Limb (tissue), 2 donors: ENCODE results near the gene NCKAP1.
A peak's percentile ranks its signal among the peaks of the same experiment; 100 is the strongest.
"Not testable (repeated sequence)": the region's sequence is repeated elsewhere in the genome, so short reads cannot be mapped to it uniquely, and the experiment has no call there.

ENCODE experiments used
- DNase-seq, 2 donors: peaks; one replicate each; pipeline ENCODE4 v3.0.0-alpha.2; 2016; ENCODE audit errors: extremely low spot score in 2 of 2

The NCKAP1 gene

DNA sequence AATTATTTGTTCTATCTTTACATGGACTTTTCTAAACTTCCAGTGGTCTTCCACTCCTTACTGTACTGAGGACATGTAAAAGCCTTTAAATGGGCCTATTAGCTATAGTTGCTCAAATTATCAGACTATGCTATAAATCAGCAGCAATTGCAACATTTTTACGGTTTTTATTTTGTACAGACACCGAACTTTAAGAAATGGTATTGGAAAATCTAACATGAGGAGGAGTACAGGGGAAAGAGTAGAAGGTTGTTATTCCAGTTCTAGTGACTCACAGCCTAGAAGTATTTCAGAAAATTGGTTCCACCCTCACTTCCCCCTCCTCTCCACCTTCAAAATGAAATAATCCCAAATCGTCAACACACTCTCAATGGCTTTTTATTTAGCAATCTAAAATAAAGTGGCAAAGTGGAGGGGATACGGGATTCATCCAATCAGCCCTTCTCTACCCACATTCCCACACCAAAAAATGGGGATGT is 1.1 kb downstream of the NCKAP1 start:
- DNase-seq, result no peak

DNA sequence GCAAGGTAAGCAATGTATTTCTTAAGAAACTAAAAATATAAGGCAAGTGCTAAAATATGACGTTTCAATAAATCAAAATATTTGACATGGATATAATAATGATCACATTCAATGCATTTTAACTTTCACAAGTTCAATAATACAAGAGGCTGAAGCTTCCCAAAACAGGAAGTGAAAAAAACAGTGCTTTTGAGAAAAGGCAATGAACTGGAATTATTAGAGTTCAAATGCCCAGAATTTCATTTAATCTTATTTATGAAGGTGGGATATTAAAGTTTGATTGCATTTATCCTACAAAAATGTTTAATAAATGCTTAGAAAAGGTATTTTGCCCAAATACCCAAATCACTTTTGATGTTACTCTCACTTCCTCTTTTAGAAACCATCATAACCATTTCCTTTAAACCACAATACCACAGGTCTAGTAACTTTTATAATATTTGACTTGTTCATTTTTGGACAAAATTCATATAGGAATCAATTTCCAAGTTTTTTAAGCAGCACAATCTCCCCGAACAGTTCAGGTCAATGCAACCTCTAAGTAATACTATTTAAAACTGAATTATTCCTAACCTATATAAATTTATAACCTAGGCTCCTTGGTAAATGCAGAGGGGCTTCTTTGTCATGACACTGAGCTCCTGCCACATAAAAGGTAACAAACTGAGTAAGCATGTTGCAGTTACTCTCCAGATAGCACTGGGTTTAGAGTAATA is 2.1 kb downstream of the NCKAP1 start:
- no peak for DNase-seq

DNA sequence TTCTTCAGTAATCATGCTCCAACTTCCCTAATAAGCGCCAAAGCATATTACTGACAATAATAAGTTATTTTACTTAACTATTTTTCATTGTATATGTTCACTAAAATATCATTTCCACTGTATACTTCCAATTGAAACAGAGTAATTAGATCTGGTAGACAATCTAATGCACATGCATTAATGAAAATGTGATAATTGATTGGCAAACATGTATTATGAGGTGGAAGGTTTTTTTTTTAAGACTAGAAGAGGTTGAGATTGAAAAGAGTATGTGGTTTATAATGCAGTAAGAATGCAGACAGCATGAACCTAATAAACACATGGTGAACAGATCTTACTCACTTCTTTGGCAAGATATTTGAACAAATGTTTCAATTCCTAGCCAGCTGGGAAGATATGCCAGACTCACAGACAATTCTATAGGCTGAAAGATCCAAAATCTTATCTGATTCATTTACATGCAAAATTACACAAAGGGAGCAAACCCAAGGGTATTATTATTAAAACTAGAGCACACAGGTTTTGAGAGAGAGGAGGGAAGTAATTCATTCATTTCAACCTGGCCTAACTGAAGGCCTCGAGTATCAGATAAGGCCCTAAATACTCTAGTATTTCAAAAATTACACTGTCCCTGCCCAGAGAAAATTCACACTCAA is 2.8 kb downstream of the NCKAP1 start:
- DNase-seq, result peak in 1 of 2 donors; percentile 53

DNA sequence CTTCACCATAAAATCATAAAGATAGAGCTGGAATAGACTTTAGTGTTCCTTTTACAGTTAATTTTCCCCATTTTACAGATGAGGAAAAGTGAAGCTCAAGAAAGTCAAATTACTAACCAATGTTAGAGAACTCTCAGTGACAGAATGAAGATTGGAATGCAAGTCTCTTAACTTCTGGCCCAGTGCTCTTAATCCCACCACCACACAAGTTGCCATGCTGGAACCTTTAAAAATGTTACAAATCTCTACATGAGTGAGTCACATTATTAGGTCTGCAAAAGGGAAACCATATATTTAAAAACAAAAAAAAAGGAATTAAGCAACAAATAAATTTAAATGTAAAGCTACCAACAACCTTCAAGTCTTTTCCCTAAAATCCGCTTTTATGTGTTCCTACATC is 3.5 kb downstream of the NCKAP1 start:
- DNase-seq, result no peak

DNA sequence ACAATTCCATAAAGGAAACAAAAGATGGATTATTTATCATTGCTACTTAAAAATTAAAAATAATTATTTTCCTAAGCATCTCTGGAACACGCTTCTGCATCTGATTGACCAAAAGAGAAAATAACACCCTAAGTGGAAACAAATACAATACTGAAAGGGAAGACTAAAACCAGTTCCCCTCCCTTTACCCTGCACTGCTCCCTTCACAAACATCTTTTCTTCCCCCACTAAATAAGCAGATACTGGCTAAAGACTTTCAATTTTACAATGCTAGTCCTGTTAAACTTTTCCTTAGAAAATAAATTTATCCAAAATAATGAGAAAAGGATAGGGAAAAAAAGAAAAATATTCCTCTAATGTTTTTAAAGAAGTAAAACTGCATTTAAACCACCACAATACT is 4.3 kb downstream of the NCKAP1 start:
- DNase-seq, result no peak

DNA sequence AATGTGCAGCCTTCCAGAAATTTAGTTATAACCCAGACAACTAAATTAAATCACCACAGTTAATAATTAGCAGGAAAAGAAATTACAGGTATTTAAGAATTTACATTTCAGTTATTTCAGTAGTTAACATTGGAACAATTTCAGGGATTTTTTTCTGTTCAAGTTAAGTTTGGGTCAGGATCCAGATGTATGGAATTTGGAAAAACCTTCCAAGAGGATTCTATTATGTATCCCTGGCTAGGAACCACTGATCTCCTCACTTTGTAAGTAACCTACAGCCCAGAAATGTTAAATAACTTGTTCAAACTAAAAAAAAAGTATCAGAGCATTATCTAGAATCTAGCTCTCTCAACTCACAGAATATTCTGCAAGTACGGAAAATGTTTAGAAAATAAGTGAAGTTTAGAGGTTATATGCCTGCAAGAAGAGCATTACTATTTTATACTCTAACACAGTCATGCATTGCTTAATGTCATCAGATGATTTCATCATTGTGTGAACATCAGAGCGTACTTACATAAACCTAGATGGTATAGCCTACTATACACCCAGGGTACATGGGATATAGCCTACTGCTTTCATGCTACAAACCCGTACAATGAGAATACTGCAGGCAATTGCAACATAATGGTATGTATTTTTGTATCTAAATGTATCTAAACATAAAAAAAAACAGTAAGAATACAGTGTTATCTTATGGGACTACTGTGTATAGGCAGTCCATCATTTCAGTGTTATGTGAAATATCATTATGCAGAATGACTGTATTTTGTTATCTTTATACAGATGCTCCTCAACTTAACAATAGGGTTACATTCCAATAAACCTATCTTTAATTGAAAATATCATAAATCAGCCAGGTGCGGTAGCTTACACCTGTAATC is 6.1 kb downstream of the NCKAP1 start:
- no peak for DNase-seq

DNA sequence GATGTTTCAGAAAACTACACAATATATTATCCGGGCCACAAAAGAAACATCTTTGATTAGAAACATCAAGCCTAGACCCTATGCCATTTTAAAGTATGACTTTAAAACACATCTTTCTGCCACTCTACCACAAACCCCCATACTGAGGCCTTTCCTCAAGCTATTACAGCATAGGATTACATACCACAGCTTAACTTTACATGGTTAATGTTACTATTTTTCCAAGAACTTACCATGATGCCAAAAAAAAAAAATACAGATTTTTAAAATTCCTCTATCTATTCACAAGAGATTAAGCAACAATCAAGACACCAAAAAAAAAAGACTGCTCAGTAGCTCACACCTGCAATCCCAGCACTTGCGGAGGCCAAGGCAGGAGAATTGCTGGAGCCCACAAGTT is 9.0 kb downstream of the NCKAP1 start:
- DNase-seq, result no peak

DNA sequence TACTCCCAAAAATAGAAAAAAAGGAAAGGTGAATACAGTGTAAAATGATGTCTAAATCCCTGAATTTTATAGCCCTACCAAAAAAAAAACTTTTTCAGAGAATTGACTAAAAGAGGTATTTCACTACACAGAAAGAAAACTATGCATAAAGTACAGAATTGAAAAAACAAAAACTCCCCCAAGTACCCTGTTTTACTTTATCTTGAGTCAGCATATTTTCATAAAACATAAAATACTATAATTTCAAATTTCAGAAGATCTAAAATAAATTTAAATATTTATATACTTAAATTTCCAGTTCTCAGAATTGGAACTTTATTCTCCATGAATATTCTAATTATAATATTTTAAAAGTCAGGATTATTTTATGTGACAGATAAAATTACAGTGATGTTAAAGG is 10.1 kb downstream of the NCKAP1 start:
- no peak for DNase-seq

DNA sequence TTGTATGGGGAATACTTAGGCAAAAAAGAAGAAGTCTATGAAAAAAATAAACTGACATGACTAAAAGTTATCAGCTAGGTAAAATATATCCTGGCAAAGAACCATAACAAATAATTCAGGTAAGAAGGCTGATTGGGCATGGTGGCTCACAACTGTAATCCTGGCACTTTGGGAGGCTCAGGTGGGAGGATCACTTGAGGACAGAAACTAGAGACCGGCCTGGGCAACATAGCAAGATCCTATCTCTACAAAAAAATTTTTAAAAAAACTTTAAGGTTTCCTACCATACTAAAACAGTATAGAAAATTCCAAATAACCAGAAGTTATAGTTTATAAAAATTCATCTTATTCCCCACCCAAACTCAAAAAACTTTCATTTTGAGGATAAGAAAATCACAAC is 10.8 kb downstream of the NCKAP1 start:
- DNase-seq, result no peak

DNA sequence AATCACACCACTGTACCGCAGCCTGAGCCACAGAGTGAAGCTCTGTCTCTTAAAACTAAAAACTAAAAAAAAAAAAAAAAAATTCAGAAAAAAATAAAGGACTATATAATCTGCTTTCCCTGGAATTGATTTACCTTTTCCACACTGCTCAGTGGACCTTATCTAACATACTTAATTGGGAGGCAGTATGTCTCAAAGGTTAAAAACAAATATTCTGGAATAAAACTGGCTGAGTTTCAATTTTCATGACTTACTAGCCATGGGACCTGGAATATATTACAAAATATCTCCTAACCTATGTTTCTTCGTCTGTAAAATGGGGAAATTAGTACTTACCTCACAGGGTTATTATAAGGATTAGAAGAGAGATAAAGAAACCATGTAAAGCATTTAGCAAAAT is 11.8 kb downstream of the NCKAP1 start:
- no peak for DNase-seq

DNA sequence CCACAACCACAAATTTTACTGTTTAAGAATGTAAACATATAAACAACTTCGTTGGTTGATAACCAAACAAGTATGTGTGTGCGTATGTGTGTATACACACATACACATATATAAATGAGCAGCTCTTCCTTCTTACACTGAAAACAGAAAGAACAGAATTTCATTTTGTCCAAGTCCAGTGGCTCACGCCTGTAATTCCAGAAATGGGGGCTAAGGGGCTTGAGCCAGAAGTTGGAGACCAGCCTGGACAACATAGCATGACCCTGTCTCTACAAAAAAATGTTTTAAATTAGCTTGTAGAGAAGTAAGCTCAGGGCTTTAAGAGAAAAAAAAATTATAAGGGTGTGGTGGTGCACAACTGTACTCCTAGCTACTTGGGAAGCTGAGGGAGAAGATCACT is 12.3 kb downstream of the NCKAP1 start:
- no peak for DNase-seq

DNA sequence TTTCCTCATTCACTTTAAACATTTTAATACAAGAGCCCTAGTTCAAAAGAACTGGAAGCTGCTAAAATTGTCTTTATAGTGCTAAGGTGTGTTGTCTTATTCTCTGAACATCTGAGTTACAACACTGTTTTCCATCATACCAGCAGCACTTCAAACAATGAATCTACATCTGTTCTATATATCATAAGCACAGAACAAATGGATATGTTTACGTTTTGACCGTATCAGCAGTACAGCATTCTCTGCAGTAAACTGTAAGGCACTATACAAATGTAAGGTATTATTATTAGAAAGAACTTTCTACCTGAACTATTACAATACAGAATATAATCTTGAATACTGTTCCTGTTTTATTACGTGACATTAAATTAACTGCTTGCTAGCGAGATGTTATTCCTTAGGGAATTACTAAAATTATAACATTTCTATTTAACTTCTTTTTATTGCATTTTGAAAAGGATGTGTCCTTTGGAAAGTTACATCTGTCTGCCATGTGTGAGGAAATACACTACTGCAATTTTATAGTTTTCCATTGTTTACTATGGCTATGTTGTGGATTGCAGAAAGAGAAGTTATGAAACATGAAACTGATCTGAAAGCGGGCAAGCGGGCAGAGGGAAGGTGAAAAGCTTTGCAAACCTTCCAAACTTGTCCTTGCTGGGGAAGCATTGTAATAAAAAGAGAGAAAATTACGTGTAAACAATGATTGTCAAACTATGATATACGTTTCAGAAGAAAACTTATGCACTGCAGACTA is 13.7 kb downstream of the NCKAP1 start:
- no peak for DNase-seq

DNA sequence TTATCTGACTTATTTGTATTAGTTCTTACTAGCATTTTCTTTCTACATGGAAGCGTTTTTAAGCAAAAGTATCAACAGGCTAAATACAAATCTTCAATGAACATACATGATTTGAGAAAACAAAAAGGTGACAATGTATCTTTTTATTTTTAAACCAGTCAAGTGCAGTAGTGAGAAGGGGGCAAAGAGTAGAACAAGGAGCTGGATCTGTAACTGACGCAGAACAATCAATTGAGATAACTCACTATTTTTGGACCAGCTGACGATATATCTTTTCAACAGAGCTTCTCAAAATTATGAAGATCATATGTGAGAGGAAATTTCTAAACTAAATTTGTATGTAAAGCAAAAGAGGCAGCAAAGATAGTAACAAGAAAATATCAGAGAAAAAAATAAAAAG is 15.5 kb downstream of the NCKAP1 start:
- no peak for DNase-seq

DNA sequence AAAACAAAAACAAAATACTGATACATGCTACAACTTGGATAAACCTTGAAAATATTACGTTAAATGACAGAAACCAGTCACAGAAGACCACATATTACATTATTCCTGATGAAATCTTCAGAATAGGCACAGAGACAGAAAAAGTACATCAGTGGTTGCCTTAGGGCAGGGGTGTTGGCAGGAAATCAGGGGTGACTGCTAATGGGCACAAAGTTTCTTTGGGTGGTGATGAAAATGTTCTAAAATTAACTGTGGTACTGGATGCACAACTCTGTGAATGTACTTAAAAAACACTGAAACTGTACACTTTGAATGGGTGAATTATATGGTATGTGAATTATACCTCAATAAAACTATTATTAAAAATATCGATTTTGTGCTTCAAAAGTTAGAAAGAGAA is 16.6 kb downstream of the NCKAP1 start:
- DNase-seq, result no peak

DNA sequence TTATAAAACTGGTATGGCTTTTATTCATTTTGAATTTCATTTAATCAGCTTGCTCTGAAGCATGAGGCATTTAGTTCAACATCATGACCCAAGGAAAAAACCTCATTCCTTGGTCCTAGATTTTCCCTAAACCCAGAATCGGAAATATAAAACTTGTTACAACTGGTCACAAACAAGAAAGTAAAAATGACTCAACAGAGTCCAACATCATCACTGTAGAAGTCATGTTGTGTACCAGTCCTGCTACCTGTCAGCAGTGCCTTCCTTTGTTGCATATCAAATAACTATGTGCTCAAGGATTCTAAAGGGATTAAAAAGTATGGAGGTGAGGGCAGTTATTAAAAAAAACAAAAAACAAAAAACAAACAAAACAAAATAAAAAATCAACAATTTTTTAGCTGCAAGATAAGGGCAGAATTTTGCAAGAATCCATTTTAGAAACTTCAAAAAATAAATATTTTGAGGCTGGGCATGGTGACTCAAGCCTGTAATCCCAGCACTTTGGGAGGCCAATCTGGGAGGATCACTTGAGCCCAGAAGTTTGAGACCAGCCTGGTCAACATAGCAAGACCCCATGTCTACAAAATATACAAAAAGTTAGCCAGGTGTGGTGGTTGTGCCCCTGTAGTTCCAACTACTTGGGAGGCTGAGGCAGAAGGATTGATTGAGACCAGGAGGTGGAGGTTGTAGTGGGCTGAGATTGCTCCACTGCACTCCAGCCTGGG is 18.4 kb downstream of the NCKAP1 start:
- no peak for DNase-seq

DNA sequence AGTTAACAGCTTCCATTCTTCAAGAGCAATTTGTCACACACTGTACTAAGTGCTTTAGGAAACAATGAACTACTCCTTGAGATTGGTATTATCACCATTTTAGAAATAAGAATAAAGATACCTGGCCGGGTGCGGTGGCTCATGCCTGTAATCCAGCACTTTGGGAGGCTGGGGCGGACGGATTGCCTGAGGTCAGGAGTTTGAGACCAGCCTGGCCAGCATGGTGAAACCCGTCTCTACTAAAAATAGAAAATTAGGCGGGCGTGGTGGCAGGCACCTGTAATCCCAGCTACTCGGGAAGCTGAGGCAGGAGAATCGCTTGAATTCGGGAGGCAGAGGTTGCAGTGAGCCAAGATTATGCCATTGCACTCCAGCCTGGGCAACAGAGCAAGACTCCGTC is 20.4 kb downstream of the NCKAP1 start:
- not testable (repeated sequence) for DNase-seq

DNA sequence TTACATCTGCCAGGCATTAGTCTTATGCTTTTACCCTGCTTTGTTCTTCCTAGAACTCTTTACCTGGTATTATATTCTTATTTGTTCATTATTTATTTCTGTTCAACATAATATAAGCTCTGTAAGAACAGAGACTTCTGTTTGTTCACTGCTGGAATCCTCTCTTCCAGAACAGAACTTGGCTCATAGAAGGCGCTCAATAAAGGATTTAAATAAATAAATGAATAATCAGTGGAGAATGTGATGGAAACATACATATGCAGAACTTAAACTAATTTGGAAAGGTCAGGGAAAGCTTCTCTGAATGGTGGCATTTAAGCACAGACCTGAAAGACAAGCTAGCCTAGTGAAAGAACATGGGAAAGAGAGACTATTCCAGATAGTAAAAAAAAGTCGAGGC is 24.3 kb downstream of the NCKAP1 start:
- DNase-seq, result no peak

DNA sequence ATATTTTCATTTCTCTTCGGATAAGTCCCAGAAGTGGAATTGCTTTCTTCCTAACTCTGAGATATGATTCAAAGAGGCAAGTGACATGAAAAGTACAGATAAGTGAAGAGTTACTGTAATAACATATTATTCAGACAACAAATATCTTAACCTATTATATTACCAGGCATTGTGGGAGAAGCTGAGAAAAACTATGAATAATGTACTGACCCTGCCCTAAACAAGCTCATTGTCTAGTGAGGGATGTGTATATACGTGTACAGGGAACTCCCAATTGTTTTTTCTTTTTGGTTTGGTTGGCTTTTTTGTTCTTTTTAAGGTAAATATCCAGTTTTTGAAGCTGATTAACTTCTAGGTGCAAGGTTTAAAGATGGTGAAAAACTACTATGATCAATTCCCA is 26.5 kb downstream of the NCKAP1 start:
- no peak for DNase-seq

DNA sequence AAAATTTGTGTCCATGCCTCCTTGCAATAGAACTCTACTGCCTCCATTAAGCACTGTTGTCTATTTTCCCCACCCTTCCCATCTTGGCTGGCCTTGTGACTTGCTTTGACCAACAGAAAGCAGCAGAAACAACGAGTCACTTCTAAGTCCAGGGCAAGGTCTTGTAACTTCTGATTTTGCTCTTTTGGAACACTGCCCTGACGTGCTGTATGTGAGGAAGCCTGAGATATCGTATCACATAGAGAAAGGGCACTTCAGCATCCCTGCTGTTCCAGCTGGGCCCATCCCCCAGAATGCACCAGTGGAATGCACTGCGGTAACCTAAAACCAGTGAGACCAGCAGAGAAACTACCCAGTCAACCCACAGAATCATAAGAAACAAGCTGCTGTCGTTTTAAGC is 28.1 kb downstream of the NCKAP1 start:
- peak; percentile 41 to 50 for DNase-seq

DNA sequence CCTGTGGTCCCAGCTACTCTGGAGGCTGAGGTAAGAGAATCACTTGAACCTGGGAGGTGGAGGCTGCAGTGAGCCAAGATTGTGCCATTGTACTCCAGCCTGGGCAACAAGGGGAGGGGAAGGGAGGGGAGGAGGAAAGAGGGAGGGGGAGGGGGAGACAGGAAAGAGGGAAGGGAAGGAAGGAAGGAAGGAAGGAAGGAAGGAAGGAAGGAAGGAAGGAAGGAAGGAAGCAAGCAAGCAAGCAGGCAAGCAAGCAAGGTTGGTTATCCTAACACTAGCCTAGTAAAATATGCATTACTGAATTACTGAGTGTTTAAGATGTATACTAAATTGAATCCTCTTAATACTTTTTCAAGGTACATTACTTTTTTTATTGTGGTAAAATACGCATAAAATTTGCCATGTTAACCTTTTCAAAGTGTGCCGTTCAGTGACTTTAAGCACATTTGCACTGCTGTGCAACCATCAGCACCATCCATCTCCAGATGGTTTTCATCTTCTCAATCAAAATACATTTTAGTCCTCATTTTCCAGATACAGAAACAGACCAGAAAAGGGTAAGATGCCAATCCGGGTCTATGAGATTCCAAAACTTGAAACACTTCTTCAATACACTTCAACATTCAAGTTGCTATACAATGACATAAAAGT is 28.9 kb downstream of the NCKAP1 start:
- no peak for DNase-seq
